C4-2B (cell line): ENCODE data around the gene POLK.

ENCODE experiments used
- ZFX ChIP-seq: fragments of 450-650 bp; IDR thresholded peaks from 2 replicates; pipeline ENCODE4 v1.6.1; 2017
- TF ChIP-seq, protein P1 (sequence below): fragments of 450-650 bp; conservative IDR thresholded peaks from 2 replicates; pipeline ENCODE4 v1.5.1; 2017; ENCODE audit warnings: mild to moderate bottlenecking

- TF ChIP-seq, protein P1, sequence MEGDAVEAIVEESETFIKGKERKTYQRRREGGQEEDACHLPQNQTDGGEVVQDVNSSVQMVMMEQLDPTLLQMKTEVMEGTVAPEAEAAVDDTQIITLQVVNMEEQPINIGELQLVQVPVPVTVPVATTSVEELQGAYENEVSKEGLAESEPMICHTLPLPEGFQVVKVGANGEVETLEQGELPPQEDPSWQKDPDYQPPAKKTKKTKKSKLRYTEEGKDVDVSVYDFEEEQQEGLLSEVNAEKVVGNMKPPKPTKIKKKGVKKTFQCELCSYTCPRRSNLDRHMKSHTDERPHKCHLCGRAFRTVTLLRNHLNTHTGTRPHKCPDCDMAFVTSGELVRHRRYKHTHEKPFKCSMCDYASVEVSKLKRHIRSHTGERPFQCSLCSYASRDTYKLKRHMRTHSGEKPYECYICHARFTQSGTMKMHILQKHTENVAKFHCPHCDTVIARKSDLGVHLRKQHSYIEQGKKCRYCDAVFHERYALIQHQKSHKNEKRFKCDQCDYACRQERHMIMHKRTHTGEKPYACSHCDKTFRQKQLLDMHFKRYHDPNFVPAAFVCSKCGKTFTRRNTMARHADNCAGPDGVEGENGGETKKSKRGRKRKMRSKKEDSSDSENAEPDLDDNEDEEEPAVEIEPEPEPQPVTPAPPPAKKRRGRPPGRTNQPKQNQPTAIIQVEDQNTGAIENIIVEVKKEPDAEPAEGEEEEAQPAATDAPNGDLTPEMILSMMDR: no peak
- TF ChIP-seq ZFX: no peak
These were observed 41.1 kb downstream of the POLK start for GRCh38 chr5:75552764-75553163.
